H1 (cell line): Measurements from ENCODE around the gene AQP11. TPM values are rescaled to one million over a fixed set of nuclear protein-coding genes. Genes with fewer than 3 reads are reported as not detected.

ENCODE experiments used
- CTCF ChIA-PET: fragments of 300-600 bp; sonication (Branson Sonifier 250); formaldehyde crosslinking; loops from one replicate; lab custom pipeline; 2021; ENCODE audit not compliant: partially characterized antibody; lab: Charles Lee
- POLR2A ChIA-PET: fragments of 300-600 bp; sonication (Branson Sonifier 250); formaldehyde crosslinking; loops from one replicate; lab custom pipeline; 2021; ENCODE audit warnings: inconsistent platforms; ENCODE audit not compliant: partially characterized antibody; lab: Charles Lee
- DNase-seq, 2 experiments: peaks; one replicate each; pipeline versions ENCODE4 v3.0.0 to v3.0.0-alpha.2; 2010 to 2022; ENCODE audit warnings: low spot score in 2 of 2, low read depth in 1 of 2, mixed read lengths in 1 of 2
- FAIRE-seq: peaks from 2 replicates; lab custom pipeline; 2011; peaks lifted over from hg19 to GRCh38; lab: Jason Lieb, UNC
- H2AFZ ChIP-seq: 2 replicates; pipeline ENCODE4 v1.8.1; 2012; ENCODE audit warnings: low read length, inconsistent platforms
- H2AK5ac ChIP-seq: 2 replicates; pipeline ENCODE4 v1.6.1; 2013; ENCODE audit warnings: low read depth, low read length
- H2BK120ac ChIP-seq: replicated peaks from 2 replicates; pipeline ENCODE3; 2013; ENCODE audit warnings: low read depth, low read length, inconsistent platforms
- H2BK12ac ChIP-seq: 2 replicates; pipeline ENCODE4 v1.6.1; 2013; ENCODE audit warnings: low read depth, low read length
- H2BK15ac ChIP-seq: 2 replicates; pipeline ENCODE4 v1.6.1; 2013; ENCODE audit warnings: low read length
- H2BK20ac ChIP-seq: 2 replicates; pipeline ENCODE4 v1.6.1; 2013; ENCODE audit warnings: low read length
- H2BK5ac ChIP-seq: 2 replicates; pipeline ENCODE4 v1.6.1; 2013; ENCODE audit warnings: low read depth, low read length
- H3K14ac ChIP-seq: 2 replicates; pipeline ENCODE4 v1.6.1; 2013; ENCODE audit warnings: inconsistent platforms; ENCODE audit not compliant: insufficient read length
- H3K18ac ChIP-seq: 2 replicates; pipeline ENCODE4 v1.6.1; 2013; ENCODE audit warnings: low read length; ENCODE audit errors: extremely low read depth
- H3K23ac ChIP-seq: 2 replicates; pipeline ENCODE4 v1.6.1; 2013; ENCODE audit warnings: inconsistent platforms; ENCODE audit not compliant: insufficient read length
- H3K23me2 ChIP-seq: 2 replicates; pipeline ENCODE4 v1.6.1; 2013; ENCODE audit warnings: low read depth, low read length
- H3K27ac ChIP-seq: 2 replicates; pipeline ENCODE4 v1.6.1; 2011; ENCODE audit warnings: low read depth, low read length, inconsistent platforms
- H3K27me3 ChIP-seq, 4 experiments: replicated peaks in 1 of 4; 1 replicate in 1 of 4; 2 replicates in 3 of 4; pipeline versions ENCODE4 v1.6.1 to v1.8.1; 2011 to 2013; ENCODE audit warnings: low read length in 3 of 4, mild to moderate bottlenecking in 3 of 4, inconsistent platforms in 2 of 4, mixed read lengths in 2 of 4, moderate library complexity in 1 of 4; ENCODE audit not compliant: control insufficient read depth in 3 of 4, insufficient read depth in 3 of 4; ENCODE audit errors: extremely low read depth in 1 of 4
- H3K36me3 ChIP-seq, 4 experiments: 2 replicates each; pipeline versions ENCODE4 v1.6.1 to v1.8.1; 2011 to 2013; ENCODE audit warnings: mild to moderate bottlenecking in 4 of 4, low read length in 3 of 4, moderate library complexity in 2 of 4, control low read depth in 1 of 4, inconsistent platforms in 1 of 4; ENCODE audit not compliant: insufficient read depth in 4 of 4, control insufficient read depth in 2 of 4
- H3K4ac ChIP-seq: replicated peaks from 2 replicates; pipeline ENCODE3; 2013; ENCODE audit warnings: low read length, low read depth, mixed read lengths, inconsistent platforms; ENCODE audit not compliant: insufficient read length
- H3K4me1 ChIP-seq, 4 experiments: replicated peaks in 1 of 4; 1 replicate in 1 of 4; 2 replicates in 3 of 4; pipeline versions ENCODE4 v1.6.1 to v1.8.1; 2011 to 2013; ENCODE audit warnings: low read length in 3 of 4, inconsistent platforms in 2 of 4, mixed read lengths in 1 of 4; ENCODE audit not compliant: insufficient read depth in 4 of 4, control insufficient read depth in 3 of 4
- H3K4me2 ChIP-seq, 2 experiments: 2 replicates each; pipeline versions ENCODE4 v1.6.1 to v1.8.1; 2011 to 2013; ENCODE audit warnings: low read depth in 2 of 2, low read length in 2 of 2, control low read depth in 1 of 2, inconsistent platforms in 1 of 2, mild to moderate bottlenecking in 1 of 2; ENCODE audit not compliant: insufficient read depth in 1 of 2
- H3K4me3 ChIP-seq, 4 experiments: fragments of 200-600, 300-600 bp in 1 of 4; sonication (generic), shearing (Covaris generic), sonication (Bioruptor Twin) in 1 of 4; 2 replicates each; pipeline versions ENCODE4 v1.5.1 to v1.8.1; 2011 to 2016; ENCODE audit warnings: low read length in 4 of 4, low read depth in 3 of 4, control low read depth in 2 of 4, inconsistent platforms in 2 of 4, mild to moderate bottlenecking in 2 of 4, mixed read lengths in 1 of 4, moderate library complexity in 1 of 4; ENCODE audit not compliant: insufficient read depth in 2 of 4; ENCODE audit errors: extremely low read depth in 1 of 4
- H3K56ac ChIP-seq: replicated peaks from 2 replicates; pipeline ENCODE3; 2013; ENCODE audit warnings: low read depth, mild to moderate bottlenecking, mixed read lengths, low read length, inconsistent platforms; ENCODE audit not compliant: insufficient read length
- H3K79me1 ChIP-seq: 2 replicates; pipeline ENCODE4 v1.6.1; 2013; ENCODE audit warnings: low read depth, low read length, control low read depth
- H3K79me2 ChIP-seq, 2 experiments: 2 replicates each; pipeline versions ENCODE4 v1.6.1 to v1.8.1; 2012 to 2013; ENCODE audit warnings: low read length in 2 of 2, mild to moderate bottlenecking in 2 of 2, inconsistent platforms in 1 of 2; ENCODE audit not compliant: insufficient read depth in 2 of 2, control insufficient read depth in 1 of 2
- H3K9ac ChIP-seq, 4 experiments: replicated peaks in 1 of 4; 1 replicate in 1 of 4; 2 replicates in 3 of 4; pipeline versions ENCODE4 v1.6.1 to v1.8.1; 2011 to 2013; ENCODE audit warnings: low read depth in 3 of 4, low read length in 3 of 4, control low read depth in 2 of 4, mild to moderate bottlenecking in 2 of 4, moderate library complexity in 2 of 4, inconsistent platforms in 1 of 4; ENCODE audit errors: extremely low read depth in 1 of 4
- H3K9me3 ChIP-seq, 2 experiments: 2 replicates each; pipeline versions ENCODE4 v1.6.1 to v1.8.1; 2012 to 2013; ENCODE audit warnings: mild to moderate bottlenecking in 2 of 2, moderate library complexity in 2 of 2, control low read depth in 1 of 2, inconsistent platforms in 1 of 2, low read depth in 1 of 2, low read length in 1 of 2, mixed read lengths in 1 of 2; ENCODE audit not compliant: insufficient read depth in 2 of 2
- H4K20me1 ChIP-seq, 2 experiments: replicated peaks in 1 of 2; 2 replicates each; pipeline versions ENCODE3 to v1.8.1; 2011 to 2013; ENCODE audit warnings: inconsistent platforms in 2 of 2, low read length in 2 of 2, mild to moderate bottlenecking in 1 of 2; ENCODE audit not compliant: insufficient read depth in 2 of 2, control insufficient read depth in 1 of 2
- H4K5ac ChIP-seq: 2 replicates; pipeline ENCODE4 v1.6.1; 2013; ENCODE audit warnings: low read length, low read depth, mixed read lengths, inconsistent platforms; ENCODE audit not compliant: insufficient read length
- H4K8ac ChIP-seq: 2 replicates; pipeline ENCODE4 v1.8.0; 2013; ENCODE audit warnings: mild to moderate bottlenecking, moderate library complexity, low read length, inconsistent platforms; ENCODE audit not compliant: insufficient read depth; ENCODE audit errors: extremely low read depth
- H4K91ac ChIP-seq: replicated peaks from 2 replicates; pipeline ENCODE3; 2013; ENCODE audit warnings: low read length, mixed read lengths, inconsistent platforms; ENCODE audit not compliant: insufficient read length
- JUND ChIP-seq: IDR thresholded peaks from 2 replicates; pipeline ENCODE4 v1.6.1; 2011; ENCODE audit warnings: mild to moderate bottlenecking, improper control_type of control experiment, low read length
- WGBS, 2 experiments: shearing (Covaris generic) in 1 of 2; methylation state at CpG; one replicate each; pipeline versions ENCODE4 v1.1.6 to v1.1.7; 2013 to 2015; ENCODE audit warnings: low lambda C conversion rate in 2 of 2, mixed read lengths in 2 of 2, inconsistent platforms in 1 of 2, low coverage in 1 of 2, missing lambda C conversion rate in 1 of 2; ENCODE audit not compliant: insufficient replicate concordance in 2 of 2, insufficient coverage in 1 of 2, insufficient read length in 1 of 2; ENCODE audit errors: extremely low coverage in 1 of 2, missing lambda C conversion rate in 1 of 2; 5-methylcytosine and 5-hydroxymethylcytosine counted together
- polyA plus RNA-seq, 7 experiments: library from polyadenylated mRNA; depleted of rRNA in 3 of 7; stranded (reverse) in 5 of 7; unstranded in 2 of 7; fragments of >200 nt in 5 of 7; fragments of 200-250 nt in 2 of 7; gene quantifications; 1 replicate in 5 of 7; 2 replicates in 1 of 7; 4 replicates in 1 of 7; pipeline versions ENCODE4 v1.2.1 to v1.2.3, GENCODE V29; 2011 to 2013; ENCODE audit warnings: missing spikeins in 2 of 7, mixed read lengths in 2 of 7
- total RNA-seq: library from RNA; stranded (reverse); fragmentation: NEBNext Ultra II Directional; extraction: Animal tissue kit (Norgen Biotek cat#: 25700); gene quantifications from 2 replicates; pipeline ENCODE4 v1.2.1, GENCODE V29; 2021

The AQP11 gene
- total and polyA plus RNA-seq, 2 of the 8 experiments (the other 6 are each of a cell fraction or from before 2014, with no cell fraction given): 1.1 to 1.6 TPM

DNA sequence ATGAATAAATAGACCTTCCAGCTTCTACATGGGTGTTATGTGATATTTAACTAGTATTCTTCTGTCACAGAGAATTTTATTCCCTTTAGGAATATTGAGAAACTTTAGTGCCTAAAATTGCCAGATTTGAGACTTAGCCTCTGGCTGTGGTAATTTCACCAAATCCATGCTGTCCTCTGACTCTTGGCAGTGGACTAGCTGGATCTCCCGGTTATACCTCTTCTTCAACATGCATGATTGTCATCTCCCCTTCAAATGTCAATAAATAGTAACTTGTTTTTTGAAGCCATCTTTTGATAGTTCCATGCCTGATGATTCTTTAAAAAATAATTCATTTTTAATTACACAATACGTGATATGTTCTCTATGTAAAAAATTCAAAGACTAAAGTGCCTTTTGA, 8.4 kb downstream of the AQP11 start:
- no peak overlapping the region for H3K4me2 ChIP-seq
- no peaks in the 10 kb centered on the region for H4K20me1 ChIP-seq
- H2AFZ ChIP-seq: no peak overlapping the region
- CTCF ChIA-PET: interaction anchor here (1.2 to 1.4 kb wide), 2 partner anchors 16 to 409 kb away, joined by 3 to 5 read pairs; no protein-coding TSS in a partner anchor
- H3K4me1 ChIP-seq: no peaks in the 10 kb centered on the region; a peak in 1 of 7 replicates
- no peak overlapping the region for H2BK20ac ChIP-seq
- no peaks in the 10 kb centered on the region for H3K27me3 ChIP-seq
- FAIRE-seq (no peak), DNase-seq (no peak)
- H4K5ac ChIP-seq: no peak overlapping the region
- H3K18ac ChIP-seq: no peak overlapping the region
- H2BK12ac ChIP-seq: no peak overlapping the region
- no peak overlapping the region for H2AK5ac ChIP-seq
- H3K23ac ChIP-seq: no peak overlapping the region
- H3K36me3 ChIP-seq: peaks cover 0 to 2% (median 0%) of the 10 kb centered on the region in 4 experiments; a peak in 1 of 8 replicates
- H2BK5ac ChIP-seq: no peak overlapping the region
- POLR2A ChIA-PET: interaction anchor here (0.6 to 1.7 kb wide), 3 partner anchors 8 to 102 kb away, joined by 3 to 4 read pairs (median 4); partner anchors contain the start of genes AQP11 and CLNS1A
- H3K4ac ChIP-seq: no peak overlapping the region
- no peak overlapping the region for H3K27ac ChIP-seq
- no peaks in the 10 kb centered on the region for H3K79me2 ChIP-seq
- WGBS, 2 experiments: 92% methylated on average over 2 of the region's 2 CpGs; no CpG with 5 or more reads in 1 of the 2 experiments
- no peaks in the 10 kb centered on the region for H3K79me1 ChIP-seq
- no peak overlapping the region for H4K91ac ChIP-seq
- no peak overlapping the region for H3K9ac ChIP-seq
- H3K56ac ChIP-seq: no peak overlapping the region
- H2BK120ac ChIP-seq: no peak overlapping the region
- H3K9me3 ChIP-seq: no peaks in the 10 kb centered on the region
- H3K4me3 ChIP-seq: no peak overlapping the region
- TF ChIP-seq JUND: no peak
- no peaks in the 10 kb centered on the region for H3K23me2 ChIP-seq
- H2BK15ac ChIP-seq: no peak overlapping the region
- no peak overlapping the region for H3K14ac ChIP-seq
- no peak overlapping the region for H4K8ac ChIP-seq
